Measurements from ENCODE around the gene TMEM134.
"Not testable (repeated sequence)": the region's sequence is repeated elsewhere in the genome, so short reads cannot be mapped to it uniquely, and the experiment has no call there.

TMEM134 gene

GRCh38 chr11:67486481-67487195 is 17.6 kb upstream of the TMEM134 start:
- DNase-seq (ENCODE audit: low read depth in 2 of 3, low spot score in 2 of 3): no peak

GRCh38 chr11:67485873-67486361 is 16.9 kb upstream of the TMEM134 start:
- DNase-seq (ENCODE audit: low read depth in 2 of 3, low spot score in 2 of 3): not testable (repeated sequence)

- no peak for DNase-seq (ENCODE audit: low read depth in 2 of 3, low spot score in 2 of 3)
Observed at GRCh38 chr11:67484847-67485311, 15.8 kb upstream of the TMEM134 start.

- no peak for DNase-seq (ENCODE audit: low read depth in 2 of 3, low spot score in 2 of 3)
Observed at GRCh38 chr11:67483831-67484665, 15.0 kb upstream of the TMEM134 start.

GRCh38 chr11:67482827-67483798 is 14.1 kb upstream of the TMEM134 start, which contains the start of gene AIP:
Gene AIP (plus strand): TSS chr11:67483026. CDS start chr11:67483159, 133 bp downstream.
- DNase-seq (ENCODE audit: low read depth in 2 of 3, low spot score in 2 of 3): peak; percentile 90 to 91 (median 90)

GRCh38 chr11:67482275-67482826 is 13.3 kb upstream of the TMEM134 start:
- no peak for DNase-seq (ENCODE audit: low read depth in 2 of 3, low spot score in 2 of 3)

- not testable (repeated sequence) for DNase-seq (ENCODE audit: low read depth in 2 of 3, low spot score in 2 of 3)
Observed at GRCh38 chr11:67477344-67478050, 8.4 kb upstream of the TMEM134 start.

GRCh38 chr11:67476692-67477091 is 7.6 kb upstream of the TMEM134 start:
- DNase-seq (ENCODE audit: low read depth in 2 of 3, low spot score in 2 of 3): not testable (repeated sequence)

GRCh38 chr11:67472882-67473281 is 3.8 kb upstream of the TMEM134 start:
- DNase-seq (ENCODE audit: low read depth in 2 of 3, low spot score in 2 of 3): no peak

GRCh38 chr11:67470337-67471002 is 1.4 kb upstream of the TMEM134 start:
- DNase-seq (ENCODE audit: low read depth in 2 of 3, low spot score in 2 of 3): no peak

GRCh38 chr11:67469508-67469811 is 409 bp upstream of the TMEM134 start:
- DNase-seq (ENCODE audit: low read depth in 2 of 3, low spot score in 2 of 3): no peak

GRCh38 chr11:67468456-67468758 is 644 bp downstream of the TMEM134 start:
- DNase-seq (ENCODE audit: low read depth in 2 of 3, low spot score in 2 of 3): no peak

- no peak for DNase-seq (ENCODE audit: low read depth in 2 of 3, low spot score in 2 of 3)
Observed at GRCh38 chr11:67468056-67468455, 995 bp downstream of the TMEM134 start.

- no peak for DNase-seq (ENCODE audit: low read depth in 2 of 3, low spot score in 2 of 3)
Observed at GRCh38 chr11:67466962-67467771, 1.9 kb downstream of the TMEM134 start.

GRCh38 chr11:67466367-67466766 is 2.7 kb downstream of the TMEM134 start:
- no peak for DNase-seq (ENCODE audit: low read depth in 2 of 3, low spot score in 2 of 3)

- DNase-seq (ENCODE audit: low read depth in 2 of 3, low spot score in 2 of 3): not testable (repeated sequence)
Observed at GRCh38 chr11:67465530-67465929, 3.5 kb downstream of the TMEM134 start.

- no peak for DNase-seq (ENCODE audit: low read depth in 2 of 3, low spot score in 2 of 3)
Observed at GRCh38 chr11:67465189-67465510, 3.9 kb downstream of the TMEM134 start.

- DNase-seq (ENCODE audit: low read depth in 2 of 3, low spot score in 2 of 3): peak in 2 of 3 experiments; percentile 77 to 86
Observed at GRCh38 chr11:67464411-67465188, 4.5 kb downstream of the TMEM134 start.
